K562 (cell line): Measurements from ENCODE around the gene MAP1S.

Experiments
- ATF1 ChIP-seq, 2 experiments: fragments of 450-650 bp in 1 of 2; IDR thresholded peaks; 2 replicates each; pipeline ENCODE4 v1.6.1; 2016; ENCODE audit warnings: missing compliant biosample characterization in 1 of 2, missing genetic modification characterization in 1 of 2
- ATF3 ChIP-seq, 2 experiments: fragments of 450-650 bp in 1 of 2; sonication (generic) in 1 of 2; formaldehyde crosslinking in 1 of 2; IDR thresholded peaks in 1 of 2; conservative IDR thresholded peaks in 1 of 2; 2 replicates each; pipeline versions ENCODE4 v1.6.1 to v1.8.1; 2016 to 2023; ENCODE audit warnings: mild to moderate bottlenecking in 2 of 2, moderate library complexity in 2 of 2, inconsistent platforms in 1 of 2, missing genetic modification reagents in 1 of 2
- CTCF ChIP-seq, 3 experiments: IDR thresholded peaks in 2 of 3; conservative IDR thresholded peaks in 1 of 3; 2 replicates each; pipeline ENCODE4 v1.5.1; 2011 to 2012; ENCODE audit warnings: low read length in 3 of 3, mild to moderate bottlenecking in 3 of 3, control low read depth in 2 of 3, improper control_type of control experiment in 1 of 3, inconsistent platforms in 1 of 3, low read depth in 1 of 3, mixed read lengths in 1 of 3, moderate library complexity in 1 of 3; ENCODE audit not compliant: insufficient read depth in 2 of 3
- EZH2 ChIP-seq: IDR thresholded peaks from 2 replicates; pipeline ENCODE4 v1.6.1; 2012; ENCODE audit warnings: low read depth, mild to moderate bottlenecking, inconsistent platforms, low read length, borderline replicate concordance
- IRF1 ChIP-seq: sonication (generic); formaldehyde crosslinking; IDR thresholded peaks from 2 replicates; pipeline ENCODE4 v1.8.0; 2022; ENCODE audit warnings: missing genetic modification reagents, mild to moderate bottlenecking, borderline replicate concordance
- MXI1 ChIP-seq: IDR thresholded peaks from 2 replicates; pipeline ENCODE4 v1.6.1; 2011; ENCODE audit warnings: low read depth, mild to moderate bottlenecking, improper control_type of control experiment, low read length
- POLR2G ChIP-seq: fragments of 200-400 bp; formaldehyde crosslinking; IDR thresholded peaks from 2 replicates; pipeline ENCODE4 v1.6.1; 2017; ENCODE audit warnings: low read depth, mild to moderate bottlenecking, antibody characterized with exemption, low read length, moderate library complexity
- SRSF9 ChIP-seq: fragments of 200-400 bp; formaldehyde crosslinking; IDR thresholded peaks from 2 replicates; pipeline ENCODE4 v1.6.1; 2017; ENCODE audit warnings: low read depth, low read length, borderline replicate concordance
- TF ChIP-seq, protein P1 (sequence below), 2 experiments: fragments of 450-650 bp in 1 of 2; IDR thresholded peaks; 2 replicates each; pipeline ENCODE4 v1.6.1; 2011 to 2017; ENCODE audit warnings: low read depth in 2 of 2, antibody characterized with exemption in 1 of 2, borderline replicate concordance in 1 of 2, low read length in 1 of 2, mild to moderate bottlenecking in 1 of 2, mixed read lengths in 1 of 2; ENCODE audit not compliant: control insufficient read depth in 1 of 2
- TF ChIP-seq, protein P2 (sequence below): fragments of 250-450 bp; sonication (Bioruptor Pico); IDR thresholded peaks from 2 replicates; pipeline ENCODE4 v1.8.0; 2021; ENCODE audit warnings: moderate library complexity, mild to moderate bottlenecking, inconsistent platforms

- TF ChIP-seq MXI1 (no peak), EZH2 (no peak), CTCF (IDR thresholded peaks at IDR 0.05 in 2 of 3, conservative IDR thresholded peaks at IDR 0.05 in 1 of 3; ENCODE audit: insufficient read depth in 2 of 3, low read depth in 1 of 3, low read length in 3 of 3) (no peak), ATF1 (CRISPR knock-in tag; IDR thresholded peaks at IDR 0.05) (no peak), ATF1 (tag; IDR thresholded peaks at IDR 0.05) (peak; percentile 83), POLR2G (no peak), SRSF9 (no peak), IRF1 (no peak), ATF3 (IDR thresholded peaks at IDR 0.05) (no peak), ATF3 (CRISPR knock-in tag; conservative IDR thresholded peaks at IDR 0.05) (no peak)
- TF ChIP-seq, protein P1, sequence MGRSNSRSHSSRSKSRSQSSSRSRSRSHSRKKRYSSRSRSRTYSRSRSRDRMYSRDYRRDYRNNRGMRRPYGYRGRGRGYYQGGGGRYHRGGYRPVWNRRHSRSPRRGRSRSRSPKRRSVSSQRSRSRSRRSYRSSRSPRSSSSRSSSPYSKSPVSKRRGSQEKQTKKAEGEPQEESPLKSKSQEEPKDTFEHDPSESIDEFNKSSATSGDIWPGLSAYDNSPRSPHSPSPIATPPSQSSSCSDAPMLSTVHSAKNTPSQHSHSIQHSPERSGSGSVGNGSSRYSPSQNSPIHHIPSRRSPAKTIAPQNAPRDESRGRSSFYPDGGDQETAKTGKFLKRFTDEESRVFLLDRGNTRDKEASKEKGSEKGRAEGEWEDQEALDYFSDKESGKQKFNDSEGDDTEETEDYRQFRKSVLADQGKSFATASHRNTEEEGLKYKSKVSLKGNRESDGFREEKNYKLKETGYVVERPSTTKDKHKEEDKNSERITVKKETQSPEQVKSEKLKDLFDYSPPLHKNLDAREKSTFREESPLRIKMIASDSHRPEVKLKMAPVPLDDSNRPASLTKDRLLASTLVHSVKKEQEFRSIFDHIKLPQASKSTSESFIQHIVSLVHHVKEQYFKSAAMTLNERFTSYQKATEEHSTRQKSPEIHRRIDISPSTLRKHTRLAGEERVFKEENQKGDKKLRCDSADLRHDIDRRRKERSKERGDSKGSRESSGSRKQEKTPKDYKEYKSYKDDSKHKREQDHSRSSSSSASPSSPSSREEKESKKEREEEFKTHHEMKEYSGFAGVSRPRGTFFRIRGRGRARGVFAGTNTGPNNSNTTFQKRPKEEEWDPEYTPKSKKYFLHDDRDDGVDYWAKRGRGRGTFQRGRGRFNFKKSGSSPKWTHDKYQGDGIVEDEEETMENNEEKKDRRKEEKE (IDR thresholded peaks at IDR 0.05; ENCODE audit: borderline replicate concordance in 1 of 2, control insufficient read depth in 1 of 2, low read depth in 2 of 2, low read length in 1 of 2) = no peak
- TF ChIP-seq, protein P2, sequence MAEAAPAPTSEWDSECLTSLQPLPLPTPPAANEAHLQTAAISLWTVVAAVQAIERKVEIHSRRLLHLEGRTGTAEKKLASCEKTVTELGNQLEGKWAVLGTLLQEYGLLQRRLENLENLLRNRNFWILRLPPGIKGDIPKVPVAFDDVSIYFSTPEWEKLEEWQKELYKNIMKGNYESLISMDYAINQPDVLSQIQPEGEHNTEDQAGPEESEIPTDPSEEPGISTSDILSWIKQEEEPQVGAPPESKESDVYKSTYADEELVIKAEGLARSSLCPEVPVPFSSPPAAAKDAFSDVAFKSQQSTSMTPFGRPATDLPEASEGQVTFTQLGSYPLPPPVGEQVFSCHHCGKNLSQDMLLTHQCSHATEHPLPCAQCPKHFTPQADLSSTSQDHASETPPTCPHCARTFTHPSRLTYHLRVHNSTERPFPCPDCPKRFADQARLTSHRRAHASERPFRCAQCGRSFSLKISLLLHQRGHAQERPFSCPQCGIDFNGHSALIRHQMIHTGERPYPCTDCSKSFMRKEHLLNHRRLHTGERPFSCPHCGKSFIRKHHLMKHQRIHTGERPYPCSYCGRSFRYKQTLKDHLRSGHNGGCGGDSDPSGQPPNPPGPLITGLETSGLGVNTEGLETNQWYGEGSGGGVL = no peak
These were observed 28.2 kb downstream of the MAP1S start for GRCh38 chr19:17747205-17748098.
